ENCODE results near the gene MTAP. TPM values are rescaled to one million over a fixed set of nuclear protein-coding genes. Genes with fewer than 3 reads are reported as not detected.

The MTAP gene
- total RNA-seq, 1 experiment from 2014 or later: 326 TPM

GRCh38 chr9:21873540-21874221 lies 71.2 kb downstream of the MTAP start:
- Histone ChIP-seq H4K20me1 (ENCODE audit: insufficient read depth) (peaks cover 5% of the 10 kb centered on the region; the same call in 1 of the 2 replicates), H3K4me3 (replicated peaks in 1 of 2; ENCODE audit: low read depth in 1 of 2, low read length in 2 of 2) (peak overlapping the region in 1 of 2 experiments; percentile 2; a peak in 1 of 4 replicates), H3K9me3 (ENCODE audit: control insufficient read depth in 1 of 2, insufficient read depth in 1 of 2, low read depth in 1 of 2, low read length in 2 of 2) (no peaks in the 10 kb centered on the region), H3K36me3 (ENCODE audit: control insufficient read depth in 1 of 2, insufficient read depth in 2 of 2, low read length in 2 of 2) (peaks cover 3 to 6% of the 10 kb centered on the region in 2 experiments; a peak in 2 of 4 replicates), H3K4me1 (ENCODE audit: control insufficient read depth in 1 of 2, insufficient read depth in 2 of 2, low read length in 2 of 2) (peaks cover 37 to 51% of the 10 kb centered on the region in 2 experiments), H3K4me2 (ENCODE audit: low read length) (peak overlapping the region; percentile 52), H3K27ac (ENCODE audit: low read depth, low read length) (peak overlapping the region; percentile 68; the same call in 1 of the 2 replicates), H3K79me2 (ENCODE audit: insufficient read depth, low read length) (peaks cover 54% of the 10 kb centered on the region), H2AFZ (ENCODE audit: low read depth, low read length, poor library complexity, severe bottlenecking) (no peak overlapping the region), H3K9ac (ENCODE audit: low read length) (peak overlapping the region; percentile 26), H3K27me3 (ENCODE audit: insufficient read depth, low read length) (no peaks in the 10 kb centered on the region), H3K9me2 (ENCODE audit: insufficient read depth) (no peaks in the 10 kb centered on the region)
- ChIA-PET POLR2A (interaction anchor here (0.6 kb wide), 1 partner anchor 469 kb away, joined by 4 read pairs; no protein-coding TSS in a partner anchor), RAD21 (ENCODE audit: low non-redundant PET in 1 of 2, low total read pairs in 2 of 2, uncharacterized antibody in 2 of 2, unreplicated experiment in 2 of 2) (no interaction called here), CTCF (no interaction called here)
- no peak for TF ChIP-seq CBX3 (IDR thresholded peaks at IDR 0.05; ENCODE audit: low read depth)
- TF ChIP-seq MAX (IDR thresholded peaks at IDR 0.05): no peak
- TF ChIP-seq POLR2AphosphoS5 (IDR thresholded peaks at IDR 0.05; ENCODE audit: low read depth, low read length): peak; percentile 22; the same call in 1 of the 2 replicates
- TF ChIP-seq ZFX (IDR thresholded peaks at IDR 0.05): no peak
- TF ChIP-seq FOSL1 (IDR thresholded peaks at IDR 0.05; ENCODE audit: low read depth): peak; percentile 78
- no peak for TF ChIP-seq YY1 (IDR thresholded peaks at IDR 0.05; ENCODE audit: extremely low read depth, insufficient replicate concordance, low read depth, low read length)
- TF ChIP-seq EZH2phosphoT487 (IDR thresholded peaks at IDR 0.05; ENCODE audit: borderline replicate concordance): no peak
- TF ChIP-seq TCF7L2 (IDR thresholded peaks at IDR 0.05; ENCODE audit: borderline replicate concordance, extremely low read depth, insufficient read depth, insufficient read length): no peak
- peak; percentile 78 for TF ChIP-seq JUND (IDR thresholded peaks at IDR 0.05)
- no peak for TF ChIP-seq ZNF274 (IDR thresholded peaks at IDR 0.05; ENCODE audit: low read depth, low read length)
- TF ChIP-seq EZH2 (IDR thresholded peaks at IDR 0.05): no peak
- TF ChIP-seq SP1 (IDR thresholded peaks at IDR 0.05; ENCODE audit: low read depth): peak; percentile 46; the same call in 1 of the 2 replicates
- no peak for TF ChIP-seq ATF3 (IDR thresholded peaks at IDR 0.05)
- no TSS peak for BruUV-seq (replicated peaks)
- intact Hi-C loops (cut with micrococcal nuclease): no loop called here
- DNase-seq (ENCODE audit: low read depth, low spot score) (peak; percentile 48), ATAC-seq (peak; percentile 61)

Data from HCT116 (cell line).